MG63 (cell line): ENCODE data around the gene MYL6B. TPM values are rescaled to one million over a fixed set of nuclear protein-coding genes. Genes with fewer than 3 reads are reported as not detected.

ENCODE experiments used
- total RNA-seq: library from RNA; depleted of rRNA; stranded (reverse); fragments of >200 nt; shearing (Covaris generic); gene quantifications from 2 replicates; pipeline ENCODE4 v1.2.3, GENCODE V29; 2014; ENCODE audit warnings: low replicate concordance; rRNA removed

MYL6B gene
- total RNA-seq, 1 experiment from 2014 or later, result 123 TPM

Other genes starting within 250 kb of the MYL6B start
- 34.6 and 42.6 TPM in 2 replicates for gene PYM1, start 224.7 kb upstream of the MYL6B start, total RNA-seq
- gene DGKA, start 221.4 kb upstream of the MYL6B start, total RNA-seq, result 2.6 and 2.9 TPM in 2 replicates
- 2.0 TPM in 1 of 2 replicates, not detected in the other for gene PMEL, start 186.5 kb upstream of the MYL6B start, total RNA-seq
- 40.9 and 41.8 TPM in 2 replicates for gene CDK2, start 185.8 kb upstream of the MYL6B start, total RNA-seq
- 16.5 and 18.6 TPM in 2 replicates for gene RAB5B, start 178.5 kb upstream of the MYL6B start, total RNA-seq
- gene SUOX, start 155.3 kb upstream of the MYL6B start, total RNA-seq, result 9.7 and 23.4 TPM in 2 replicates
- gene IKZF4, start 131.5 kb upstream of the MYL6B start, total RNA-seq, result 0.30 and 0.54 TPM in 2 replicates
- 313 and 847 TPM in 2 replicates for gene RPS26, start 110.7 kb upstream of the MYL6B start, total RNA-seq
- gene ERBB3, start 72.4 kb upstream of the MYL6B start, total RNA-seq, result 0.56 TPM in 1 of 2 replicates, not detected in the other
- gene PA2G4, start 48.0 kb upstream of the MYL6B start, total RNA-seq, result 329 and 467 TPM in 2 replicates
- 1,876 and 4,191 TPM in 2 replicates for gene RPL41, start 36.0 kb upstream of the MYL6B start, total RNA-seq
- 3.5 and 5.3 TPM in 2 replicates for gene ZC3H10, start 34.3 kb upstream of the MYL6B start, total RNA-seq
- 84.9 and 145 TPM in 2 replicates for gene ESYT1, start 24.3 kb upstream of the MYL6B start, total RNA-seq
- gene MYL6, start 5.8 kb downstream of the MYL6B start, total RNA-seq, result 1,658 and 1,845 TPM in 2 replicates
- gene SMARCC2, start 36.9 kb downstream of the MYL6B start, total RNA-seq, result 10.6 and 14.8 TPM in 2 replicates
- gene RNF41, start 69.3 kb downstream of the MYL6B start, total RNA-seq, result 51.6 and 107 TPM in 2 replicates
- gene NABP2, start 71.8 kb downstream of the MYL6B start, total RNA-seq, result 61.0 and 115 TPM in 2 replicates
- not detected in 2 replicates for gene SLC39A5, start 77.5 kb downstream of the MYL6B start, total RNA-seq
- 6.0 and 18.9 TPM in 2 replicates for gene ANKRD52, start 105.8 kb downstream of the MYL6B start, total RNA-seq
- 6.9 and 7.7 TPM in 2 replicates for gene COQ10A, start 114.4 kb downstream of the MYL6B start, total RNA-seq
- gene CS, start 147.7 kb downstream of the MYL6B start, total RNA-seq, result 73.4 and 88.0 TPM in 2 replicates
- gene CNPY2, start 163.4 kb downstream of the MYL6B start, total RNA-seq, result 126 and 157 TPM in 2 replicates
- 9.3 and 11.9 TPM in 2 replicates for gene PAN2, start 181.4 kb downstream of the MYL6B start, total RNA-seq
- not detected in 2 replicates for gene IL23A, start 186.3 kb downstream of the MYL6B start, total RNA-seq
- gene STAT2, start 207.5 kb downstream of the MYL6B start, total RNA-seq, result 15.3 and 18.1 TPM in 2 replicates
- gene APOF, start 210.3 kb downstream of the MYL6B start, total RNA-seq, result not detected in 2 replicates